Activated CD8-positive, alpha-beta memory T cell treated with anti-CD3 and anti-CD28 coated beads for 1 hour (primary cell): ENCODE measurements around the gene ADA.

Source experiments
- DNase-seq, 2 donors: peaks; one replicate each; pipeline ENCODE4 v3.0.0-alpha.2; 2020; ENCODE audit warnings: low read depth in 1 of 2; ENCODE audit errors: extremely low read depth in 1 of 2

Gene ADA

DNA sequence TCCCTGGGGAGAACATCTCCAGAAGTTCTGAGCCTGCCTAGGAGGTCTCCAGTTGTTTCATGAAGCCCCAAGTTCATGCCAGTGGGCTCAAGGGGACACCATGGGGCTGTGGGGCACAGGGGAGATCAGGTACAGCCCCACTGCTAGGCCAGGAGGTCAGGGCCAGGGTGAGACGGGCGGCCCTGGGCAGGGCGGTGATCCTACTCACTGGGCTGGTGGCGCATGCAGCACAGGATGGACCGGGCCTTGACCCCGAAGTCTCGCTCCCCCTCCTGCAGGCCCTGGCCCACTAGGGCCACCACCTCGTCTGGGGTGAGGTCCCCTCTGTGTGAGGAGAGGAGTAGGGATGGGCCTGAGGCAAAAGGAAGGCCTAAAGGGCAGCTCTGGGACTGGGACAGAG lies 26.1 kb downstream of the ADA start:
- DNase-seq, result no peak

GRCh38 chr20:44624743-44625271 lies 26.7 kb downstream of the ADA start:
- DNase-seq, result no peak

DNA sequence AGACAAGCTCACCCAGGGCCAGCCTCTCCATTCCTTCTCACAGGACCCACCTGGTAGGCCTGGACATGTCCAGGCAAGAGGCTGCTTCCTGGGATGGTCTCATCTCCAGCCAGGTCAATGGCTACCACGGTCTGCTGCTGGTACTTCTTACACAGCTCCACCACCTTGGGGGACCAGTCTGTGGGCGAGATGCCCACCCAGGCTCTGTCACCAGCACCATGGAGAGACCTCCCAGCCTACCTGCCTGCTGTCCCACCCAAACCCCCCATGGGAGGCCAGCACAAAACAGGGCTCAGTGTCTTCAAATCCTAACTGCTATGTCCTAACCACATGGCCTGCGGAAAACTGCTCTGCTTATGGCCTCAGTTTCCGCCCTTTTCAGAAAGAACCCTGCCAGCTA lies 27.3 kb downstream of the ADA start:
- DNase-seq, result no peak

DNA sequence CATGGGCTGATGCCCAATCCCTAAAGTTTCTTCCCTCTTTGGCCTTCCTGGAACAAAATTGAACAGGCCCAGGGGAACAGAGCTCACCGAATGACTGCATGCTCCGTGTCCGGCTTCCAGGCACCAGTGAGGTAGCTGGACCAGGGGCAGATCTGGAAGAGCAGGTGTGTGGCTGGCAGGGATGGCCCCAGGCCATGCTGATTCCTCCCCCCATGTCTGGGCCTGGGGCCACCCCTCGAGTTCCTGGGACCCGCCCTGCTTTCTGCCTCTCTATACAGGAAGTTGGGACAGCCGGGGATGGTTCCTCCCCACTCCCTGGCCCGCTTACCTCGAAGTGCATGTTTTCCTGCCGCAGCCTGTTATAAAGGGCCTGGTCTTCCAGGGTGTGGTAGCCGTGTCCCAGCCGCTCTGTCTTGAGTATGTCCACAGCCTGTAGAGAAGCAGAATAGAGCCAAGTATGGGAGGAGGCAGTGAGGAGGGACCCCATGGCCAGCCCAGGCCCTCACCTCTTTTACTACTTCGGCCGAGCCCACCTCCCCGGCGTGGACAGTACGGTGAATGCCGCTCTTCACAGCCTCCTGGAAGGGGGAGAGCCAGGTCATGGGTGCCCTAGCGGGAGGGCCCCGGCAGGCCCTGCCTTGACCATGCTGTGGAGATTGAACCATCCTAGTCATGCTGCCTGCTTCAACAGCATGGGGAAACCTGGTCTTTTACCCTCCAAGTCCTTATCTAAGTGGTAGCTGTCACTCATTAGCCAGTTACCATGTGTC lies 28.8 kb downstream of the ADA start:
- DNase-seq, result no peak

GRCh38 chr20:44621939-44622338 lies 29.6 kb downstream of the ADA start:
- no peak for DNase-seq

GRCh38 chr20:44621325-44621724 lies 30.2 kb downstream of the ADA start:
- no peak for DNase-seq

GRCh38 chr20:44620030-44620429 lies 31.5 kb downstream of the ADA start:
- no peak for DNase-seq

- no peak for DNase-seq
These were observed 32.2 kb downstream of the ADA start for GRCh38 chr20:44619294-44619693.

DNA sequence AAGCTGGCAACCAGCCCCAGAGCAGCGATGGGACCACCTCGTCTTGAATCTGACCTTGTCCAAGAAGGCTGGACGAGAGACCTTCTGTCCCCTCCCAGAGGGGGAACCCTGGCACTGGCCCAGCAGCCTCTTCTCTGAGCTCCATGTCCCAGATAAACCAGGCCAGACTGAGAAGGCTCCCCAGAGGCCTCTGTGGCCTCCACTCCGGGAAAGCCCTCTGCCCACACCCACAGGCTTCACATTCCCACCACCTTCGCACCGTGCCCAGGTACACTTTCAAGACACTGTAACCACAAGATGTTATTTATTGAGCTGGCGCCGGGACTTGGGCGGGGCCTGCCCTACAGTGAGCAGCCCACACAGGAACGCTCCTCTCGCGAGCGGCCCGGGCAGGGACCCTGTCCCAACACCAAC lies 33.2 kb downstream of the ADA start:
- no peak for DNase-seq

- no peak for DNase-seq
These were observed 34.9 kb downstream of the ADA start for GRCh38 chr20:44616604-44616964.

DNA sequence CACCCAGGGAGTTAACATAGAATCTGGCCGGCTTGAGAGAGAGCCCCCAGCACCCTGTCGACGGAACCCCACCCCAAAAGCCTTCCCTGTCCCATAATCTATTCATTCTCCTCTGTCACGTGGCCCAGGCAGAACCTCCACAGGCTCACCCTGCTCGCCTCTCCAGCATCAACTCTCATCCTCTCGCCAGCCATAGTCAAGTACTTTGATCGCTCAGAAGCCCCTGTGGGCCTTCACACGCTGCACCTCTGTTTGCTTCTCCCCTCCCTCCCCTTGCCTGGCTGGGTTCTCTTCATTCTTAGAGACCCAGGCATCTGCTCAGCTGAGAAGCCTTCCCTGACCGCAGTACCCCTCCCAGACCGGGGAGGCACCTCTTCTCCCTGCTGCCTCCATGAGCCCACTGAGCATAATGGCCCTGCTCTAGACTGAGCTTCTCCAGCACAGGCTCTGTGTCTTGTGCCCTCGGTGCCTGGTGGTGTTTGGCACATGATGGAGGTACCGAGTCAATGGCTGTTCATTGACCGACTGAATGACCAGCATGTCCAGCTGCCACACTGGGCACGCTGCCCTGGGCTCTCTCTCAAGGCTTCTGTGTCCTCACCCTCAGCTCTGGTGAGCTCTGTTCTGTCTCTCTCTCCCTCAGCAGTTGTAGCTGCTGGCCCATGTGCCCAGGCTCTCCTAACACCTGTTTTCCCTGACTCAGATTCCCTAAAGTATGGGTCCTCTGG lies 35.5 kb downstream of the ADA start:
- no peak for DNase-seq

DNA sequence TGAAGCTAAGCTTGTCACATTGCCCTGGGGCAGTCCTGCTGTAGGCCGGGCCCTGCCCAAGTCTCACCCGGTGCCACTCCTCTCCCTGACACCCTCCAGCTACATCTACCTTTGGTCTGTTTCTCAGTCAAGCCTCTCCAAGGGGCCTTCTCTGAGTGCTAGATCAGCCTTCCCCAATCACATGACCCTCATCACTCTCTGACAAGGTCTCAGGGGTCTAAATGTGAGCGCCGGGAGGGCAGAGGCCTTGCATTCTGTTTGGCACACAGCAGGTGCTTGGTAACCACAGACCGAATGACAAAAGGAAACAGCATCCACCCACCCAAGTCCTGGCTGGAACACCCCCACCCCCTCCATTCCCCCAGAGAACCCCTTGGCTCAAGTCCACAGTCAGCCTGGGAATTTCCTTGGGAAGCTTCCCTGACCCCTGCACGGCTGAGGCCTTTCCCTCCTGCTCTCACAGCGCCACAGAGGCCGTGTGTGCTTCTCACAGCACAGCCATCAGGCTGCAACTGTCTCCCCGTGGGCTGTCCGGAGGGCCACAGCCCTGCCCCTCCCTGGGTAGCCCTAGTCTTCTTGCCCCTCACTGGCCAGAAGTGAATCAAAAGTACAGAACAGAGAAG lies 36.2 kb downstream of the ADA start:
- no peak for DNase-seq

DNA sequence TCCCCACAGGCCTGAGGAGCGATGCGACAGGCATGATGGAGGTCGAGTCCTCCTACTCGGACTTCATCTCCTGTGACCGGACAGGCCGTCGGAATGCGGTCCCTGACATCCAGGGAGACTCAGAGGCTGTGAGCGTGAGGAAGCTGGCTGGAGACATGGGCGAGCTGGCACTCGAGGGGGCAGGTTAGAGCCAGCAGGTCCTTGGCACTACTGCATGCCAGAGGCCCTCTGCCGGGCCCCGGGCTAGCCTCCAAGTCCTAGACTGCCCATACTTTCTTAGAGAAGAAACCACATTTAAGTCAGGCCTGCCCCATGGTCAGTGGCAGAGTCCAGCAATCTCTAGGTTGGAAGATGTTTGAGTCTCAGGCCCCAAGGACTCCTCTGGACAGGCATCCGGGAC lies 37.0 kb downstream of the ADA start:
- DNase-seq, result no peak

DNA sequence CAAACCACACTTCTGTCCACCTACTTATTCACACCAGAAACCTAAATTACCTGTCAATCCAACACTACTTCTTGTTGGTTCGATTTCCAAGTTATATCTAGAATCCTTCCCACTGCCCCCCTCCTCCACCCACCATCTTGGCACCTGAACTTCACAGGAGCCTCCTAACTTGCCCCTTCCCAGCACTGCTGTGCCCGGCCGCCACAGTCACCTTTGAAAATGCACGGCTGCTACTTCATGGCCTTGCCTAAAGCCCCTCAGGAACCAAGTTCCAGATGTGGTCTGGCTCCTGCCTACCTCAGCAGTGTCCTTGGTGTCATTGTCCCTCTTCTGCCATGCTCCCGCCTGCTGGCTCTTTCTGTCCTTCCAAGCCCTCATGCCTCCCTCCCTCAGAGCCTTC lies 37.9 kb downstream of the ADA start:
- DNase-seq, result no peak

DNA sequence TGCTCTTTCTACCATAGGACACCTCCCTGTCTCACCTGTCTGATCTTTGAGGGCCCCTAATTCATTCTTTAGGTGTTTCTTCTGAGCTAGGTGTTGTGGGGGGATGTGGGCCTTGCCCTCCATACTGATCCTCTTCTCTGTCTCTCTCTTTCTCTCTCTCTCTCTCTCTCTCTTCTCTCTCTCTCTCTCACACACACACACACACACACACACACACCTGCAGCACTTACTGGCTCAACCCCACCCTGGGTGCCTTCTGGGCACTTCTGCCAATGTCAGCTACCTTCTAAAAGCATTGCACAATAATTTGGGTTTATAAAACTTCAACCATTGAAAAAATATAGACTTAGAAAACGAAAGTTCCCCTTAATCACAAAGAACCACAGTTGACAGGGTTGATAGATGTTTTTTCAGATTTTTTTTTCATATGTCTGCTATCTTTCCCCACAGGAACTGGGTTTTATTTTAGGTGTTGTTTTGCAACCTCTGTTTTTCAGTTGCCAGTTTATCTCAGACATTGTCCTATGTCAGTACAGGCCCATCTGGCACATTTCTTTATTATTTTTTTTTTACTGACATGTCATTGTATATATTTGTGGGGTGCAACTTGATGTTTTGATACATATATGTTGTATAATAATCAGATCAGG lies 41.1 kb downstream of the ADA start:
- no peak for DNase-seq

- DNase-seq, result peak; percentile 59 to 77
These were observed 41.8 kb downstream of the ADA start for GRCh38 chr20:44609516-44610312.

DNA sequence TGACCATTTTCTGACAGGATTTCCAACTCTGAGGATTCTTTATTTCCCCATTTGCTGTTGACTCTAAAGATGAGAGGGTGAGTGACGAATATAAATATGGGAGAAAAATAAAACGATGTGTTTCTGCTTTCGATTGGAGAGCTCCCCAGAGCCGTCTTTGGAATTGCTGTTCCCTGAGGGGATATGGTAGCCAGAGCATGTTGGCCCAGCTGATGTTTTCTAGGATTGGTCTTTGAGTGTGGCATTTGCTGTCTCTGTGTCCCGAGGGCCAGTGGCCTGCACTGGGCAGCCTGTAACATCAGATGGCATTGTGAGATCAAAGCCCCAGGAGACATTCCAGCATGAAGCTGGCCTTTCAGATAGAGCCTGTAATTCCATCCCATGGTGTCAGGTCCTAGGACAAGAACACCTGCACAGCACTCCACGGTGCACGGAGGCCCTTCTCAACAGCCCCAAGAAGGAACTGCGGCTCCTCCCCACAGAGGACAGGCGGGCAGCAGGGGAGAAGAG lies 42.4 kb downstream of the ADA start:
- no peak for DNase-seq

DNA sequence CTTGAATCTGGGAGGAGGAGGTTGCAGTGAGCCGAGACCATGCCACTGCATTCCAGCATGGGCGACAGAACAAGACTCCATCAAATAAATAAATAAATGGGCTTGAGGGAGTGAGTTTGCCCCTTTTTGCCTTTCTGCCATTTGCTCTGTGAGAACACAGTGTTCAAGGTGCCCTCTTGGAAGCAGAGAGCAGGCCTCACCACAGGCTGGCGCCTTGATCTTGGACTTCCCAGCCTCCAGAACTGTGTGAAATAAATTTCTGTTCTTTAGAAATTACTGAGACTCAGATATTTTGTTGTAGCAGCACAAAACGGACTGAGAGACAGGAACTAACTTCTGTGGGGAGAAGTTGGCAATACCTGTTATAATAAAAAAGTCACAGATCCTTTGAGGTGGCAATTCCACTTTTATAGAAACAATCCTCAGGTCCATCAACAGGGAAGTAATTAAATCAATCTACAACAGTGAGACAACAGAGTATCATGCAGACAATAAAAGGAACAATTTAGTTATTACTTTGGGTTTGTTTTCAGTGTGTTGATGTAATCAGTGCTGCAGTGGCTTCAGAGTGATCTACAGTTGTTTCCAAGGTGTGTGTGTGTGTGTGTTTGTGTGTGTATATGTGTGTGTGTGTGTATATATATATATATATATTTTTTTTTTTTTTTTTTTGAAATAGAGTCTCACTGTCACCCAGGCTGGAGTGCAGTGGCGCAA lies 44.6 kb downstream of the ADA start:
- no peak for DNase-seq

GRCh38 chr20:44603327-44603726 lies 48.2 kb downstream of the ADA start:
- no peak for DNase-seq

DNA sequence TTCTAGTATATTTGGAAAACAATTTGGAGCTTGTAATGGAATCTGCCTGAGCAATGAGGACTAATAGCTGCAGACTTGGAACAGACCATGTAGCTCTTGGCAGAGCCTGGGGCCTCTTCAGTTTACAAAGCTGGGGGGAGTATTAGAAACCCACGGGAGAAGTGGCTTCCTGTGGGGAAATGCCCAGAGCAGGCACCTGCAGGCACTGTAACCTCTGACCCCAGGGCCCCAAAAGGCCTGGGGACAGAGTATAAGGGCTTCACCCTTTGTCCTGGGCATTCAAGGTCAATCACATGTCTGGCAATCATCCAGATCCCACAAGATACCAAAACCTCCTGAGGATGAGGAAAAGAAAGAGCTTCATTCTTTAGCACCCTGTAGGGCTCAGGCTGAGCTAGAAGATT lies 49.7 kb downstream of the ADA start:
- DNase-seq, result no peak
